ENCODE data around the gene TAAR9. TPM values are rescaled to one million over a fixed set of nuclear protein-coding genes. Genes with fewer than 3 reads are reported as not detected.

The TAAR9 gene
- total and polyA plus RNA-seq, 2 donors (not counting 1 experiment from before 2014, with no cell fraction given) = not detected

DNA sequence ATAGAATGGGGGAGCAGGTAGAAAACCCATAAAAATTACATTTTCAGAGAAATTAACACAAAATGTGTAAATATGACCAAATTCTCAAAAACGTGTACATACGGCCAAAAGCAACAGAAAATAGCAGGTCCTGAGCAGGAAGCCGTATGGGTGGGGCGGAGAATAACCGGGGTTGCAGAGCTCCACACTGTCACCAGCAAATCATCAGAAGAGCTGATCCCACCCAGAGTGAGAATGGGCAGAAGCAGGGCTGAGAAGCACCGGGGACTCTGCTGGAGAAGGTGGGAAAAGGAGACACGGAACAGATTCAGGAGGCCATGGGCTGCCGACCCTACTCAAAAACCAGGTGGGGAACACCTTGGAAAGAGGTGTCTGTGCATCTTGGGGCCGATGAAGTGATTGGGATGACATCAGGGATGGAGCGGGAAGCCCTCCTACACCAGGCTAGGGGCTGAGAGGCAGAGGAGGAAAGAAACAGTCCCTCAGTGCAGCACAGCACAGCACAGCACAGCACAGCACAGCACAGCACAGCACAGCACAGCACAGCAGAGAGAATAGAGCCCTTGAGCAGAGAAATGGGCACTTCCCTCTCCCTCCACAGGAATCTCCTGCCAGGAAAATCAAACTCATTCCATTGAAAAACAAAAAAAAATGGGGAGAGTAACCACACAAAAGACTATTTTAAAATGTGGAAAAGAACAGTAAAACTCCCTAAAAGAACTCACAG is 47.4 kb upstream of the TAAR9 start:
- no peaks in the 10 kb centered on the region for H3K9me3 Mint-ChIP-seq (ENCODE audit: insufficient read depth)

More for the DNA sequence above, 47.4 kb upstream of the TAAR9 start:
- intact Hi-C loops (cut with micrococcal nuclease) = loop anchor here (1.0 kb wide), 1 partner anchor 8 kb away; no protein-coding TSS in a partner anchor
- Histone ChIP-seq H3K4me2 (replicated peaks; ENCODE audit: low read depth, low read length, poor library complexity, severe bottlenecking) (peak overlapping the region; percentile 77), H3K36me3 (replicated peaks in 1 of 2; ENCODE audit: control extremely low read depth in 1 of 2, control insufficient read depth in 1 of 2, extremely low read depth in 1 of 2, insufficient read depth in 2 of 2, low read length in 1 of 2) (peaks cover 6 to 51% of the 10 kb centered on the region in 2 experiments), H4K20me1 (ENCODE audit: control insufficient read depth, insufficient read depth, low read length, poor library complexity, severe bottlenecking) (peaks cover 7% of the 10 kb centered on the region), H2AFZ (ENCODE audit: insufficient read depth, low read depth, low read length, poor library complexity, severe bottlenecking) (peak overlapping the region; percentile 65), H3K27me3 (replicated peaks in 1 of 4; ENCODE audit: control extremely low read depth in 1 of 4, control insufficient read depth in 3 of 4, insufficient read depth in 4 of 4, low read length in 3 of 4) (no peaks in the 10 kb centered on the region), H3K9me3 (ENCODE audit: control extremely low read depth in 1 of 3, control insufficient read depth in 2 of 3, insufficient read depth in 1 of 3, low read length in 2 of 3) (peaks cover 0 to 5% (median 2%) of the 10 kb centered on the region in 3 donors), H3K27ac (ENCODE audit: low read length in 2 of 2) (peak overlapping the region; percentile 77 to 92), H3K4me1 (ENCODE audit: control insufficient read depth in 2 of 2, insufficient read depth in 2 of 2, low read length in 2 of 2) (peaks cover 71 to 85% of the 10 kb centered on the region in 2 donors), H3K4me3 (ENCODE audit: control extremely low read depth in 1 of 5, extremely low read depth in 1 of 5, insufficient read depth in 1 of 5, low read depth in 2 of 5, low read length in 4 of 5) (peak overlapping the region in 4 of 5 experiments; percentile 42 to 57 (median 56)), H3K79me2 (ENCODE audit: control insufficient read depth, insufficient read depth, low read length) (peaks cover 93% of the 10 kb centered on the region), H3K9ac (ENCODE audit: low read length) (peak overlapping the region; percentile 72)
- H3K27ac Mint-ChIP-seq = no peak overlapping the region
- H3K27me3 Mint-ChIP-seq = no peaks in the 10 kb centered on the region
- CTCF ChIA-PET = interaction anchor here (0.9 to 10.5 kb wide), 8 partner anchors 10 to 211 kb away, joined by 3 to 222 read pairs (median 4); no protein-coding TSS in a partner anchor
- DNase-seq (no peak), ATAC-seq (ENCODE audit: low read depth) (peak; percentile 62)
- no peak overlapping the region for H3K4me3 Mint-ChIP-seq
- no peak for TF ChIP-seq CTCF (IDR thresholded peaks at IDR 0.05)
- TF ChIP-seq EZH2 (IDR thresholded peaks at IDR 0.05; ENCODE audit: borderline replicate concordance, insufficient read depth, low read depth, low read length, poor library complexity, severe bottlenecking) = no peak
- POLR2A ChIA-PET = interaction anchor here (0.6 to 0.9 kb wide), 2 partner anchors 15 to 22 kb away, joined by 5 to 7 read pairs; partner anchors contain the start of gene STX7
- 47% methylated on average over 3 of the region's 10 CpGs for WGBS (ENCODE audit: insufficient coverage)
- peaks cover 37% of the 10 kb centered on the region for H3K4me1 Mint-ChIP-seq
